HL-60 (cell line): ENCODE measurements around the gene TIE1.

Experiments used
- POLR2AphosphoS5 ChIP-seq: IDR thresholded peaks from 2 replicates; pipeline ENCODE4 v1.6.1; 2012; ENCODE audit warnings: low read depth
- TF ChIP-seq, protein P1 (sequence below): IDR thresholded peaks from one replicate; pipeline ENCODE4 v1.5.1; 2011; ENCODE audit warnings: low read length, control low read depth, inconsistent platforms; ENCODE audit not compliant: insufficient read depth
- TF ChIP-seq, protein P2 (sequence below): IDR thresholded peaks from 2 replicates; pipeline ENCODE4 v1.6.1; 2012; ENCODE audit warnings: low read depth; ENCODE audit not compliant: insufficient replicate concordance

DNA sequence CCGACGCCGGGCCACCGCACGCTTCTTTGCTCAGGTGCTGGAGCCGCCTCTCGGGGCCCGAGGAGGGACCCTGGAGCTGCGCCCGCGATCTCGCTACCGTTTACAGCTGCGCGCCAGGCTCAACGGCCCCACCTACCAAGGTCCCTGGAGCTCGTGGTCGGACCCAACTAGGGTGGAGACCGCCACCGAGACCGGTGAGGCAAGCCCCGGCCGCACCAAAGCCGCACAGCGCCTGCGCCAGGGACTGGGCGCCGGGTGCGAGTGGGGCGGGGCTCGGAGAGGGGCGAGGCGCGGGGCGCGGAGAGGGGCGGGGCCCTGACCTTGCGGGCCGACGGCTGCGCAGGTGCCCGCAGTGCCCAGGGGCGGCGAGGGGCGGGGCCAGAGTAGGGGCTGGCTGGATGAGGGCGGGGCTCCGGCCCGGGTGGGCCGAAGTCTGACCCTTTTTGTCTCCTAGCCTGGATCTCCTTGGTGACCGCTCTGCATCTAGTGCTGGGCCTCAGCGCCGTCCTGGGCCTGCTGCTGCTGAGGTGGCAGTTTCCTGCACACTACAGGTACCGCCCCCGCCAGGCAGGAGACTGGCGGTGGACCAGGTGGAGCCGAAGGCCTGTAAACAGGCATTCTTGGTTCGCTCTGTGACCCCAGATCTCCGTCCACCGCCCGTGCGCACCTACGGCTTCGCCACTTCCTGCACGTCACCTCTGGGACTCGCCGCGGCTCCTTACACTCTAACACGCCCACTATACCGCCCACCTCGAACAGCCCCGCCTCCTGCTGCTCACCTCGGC lies 48.2 kb downstream of the TIE1 start:
- TF ChIP-seq, protein P1, sequence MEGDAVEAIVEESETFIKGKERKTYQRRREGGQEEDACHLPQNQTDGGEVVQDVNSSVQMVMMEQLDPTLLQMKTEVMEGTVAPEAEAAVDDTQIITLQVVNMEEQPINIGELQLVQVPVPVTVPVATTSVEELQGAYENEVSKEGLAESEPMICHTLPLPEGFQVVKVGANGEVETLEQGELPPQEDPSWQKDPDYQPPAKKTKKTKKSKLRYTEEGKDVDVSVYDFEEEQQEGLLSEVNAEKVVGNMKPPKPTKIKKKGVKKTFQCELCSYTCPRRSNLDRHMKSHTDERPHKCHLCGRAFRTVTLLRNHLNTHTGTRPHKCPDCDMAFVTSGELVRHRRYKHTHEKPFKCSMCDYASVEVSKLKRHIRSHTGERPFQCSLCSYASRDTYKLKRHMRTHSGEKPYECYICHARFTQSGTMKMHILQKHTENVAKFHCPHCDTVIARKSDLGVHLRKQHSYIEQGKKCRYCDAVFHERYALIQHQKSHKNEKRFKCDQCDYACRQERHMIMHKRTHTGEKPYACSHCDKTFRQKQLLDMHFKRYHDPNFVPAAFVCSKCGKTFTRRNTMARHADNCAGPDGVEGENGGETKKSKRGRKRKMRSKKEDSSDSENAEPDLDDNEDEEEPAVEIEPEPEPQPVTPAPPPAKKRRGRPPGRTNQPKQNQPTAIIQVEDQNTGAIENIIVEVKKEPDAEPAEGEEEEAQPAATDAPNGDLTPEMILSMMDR: no peak
- TF ChIP-seq POLR2AphosphoS5: no peak
- TF ChIP-seq, protein P2, sequence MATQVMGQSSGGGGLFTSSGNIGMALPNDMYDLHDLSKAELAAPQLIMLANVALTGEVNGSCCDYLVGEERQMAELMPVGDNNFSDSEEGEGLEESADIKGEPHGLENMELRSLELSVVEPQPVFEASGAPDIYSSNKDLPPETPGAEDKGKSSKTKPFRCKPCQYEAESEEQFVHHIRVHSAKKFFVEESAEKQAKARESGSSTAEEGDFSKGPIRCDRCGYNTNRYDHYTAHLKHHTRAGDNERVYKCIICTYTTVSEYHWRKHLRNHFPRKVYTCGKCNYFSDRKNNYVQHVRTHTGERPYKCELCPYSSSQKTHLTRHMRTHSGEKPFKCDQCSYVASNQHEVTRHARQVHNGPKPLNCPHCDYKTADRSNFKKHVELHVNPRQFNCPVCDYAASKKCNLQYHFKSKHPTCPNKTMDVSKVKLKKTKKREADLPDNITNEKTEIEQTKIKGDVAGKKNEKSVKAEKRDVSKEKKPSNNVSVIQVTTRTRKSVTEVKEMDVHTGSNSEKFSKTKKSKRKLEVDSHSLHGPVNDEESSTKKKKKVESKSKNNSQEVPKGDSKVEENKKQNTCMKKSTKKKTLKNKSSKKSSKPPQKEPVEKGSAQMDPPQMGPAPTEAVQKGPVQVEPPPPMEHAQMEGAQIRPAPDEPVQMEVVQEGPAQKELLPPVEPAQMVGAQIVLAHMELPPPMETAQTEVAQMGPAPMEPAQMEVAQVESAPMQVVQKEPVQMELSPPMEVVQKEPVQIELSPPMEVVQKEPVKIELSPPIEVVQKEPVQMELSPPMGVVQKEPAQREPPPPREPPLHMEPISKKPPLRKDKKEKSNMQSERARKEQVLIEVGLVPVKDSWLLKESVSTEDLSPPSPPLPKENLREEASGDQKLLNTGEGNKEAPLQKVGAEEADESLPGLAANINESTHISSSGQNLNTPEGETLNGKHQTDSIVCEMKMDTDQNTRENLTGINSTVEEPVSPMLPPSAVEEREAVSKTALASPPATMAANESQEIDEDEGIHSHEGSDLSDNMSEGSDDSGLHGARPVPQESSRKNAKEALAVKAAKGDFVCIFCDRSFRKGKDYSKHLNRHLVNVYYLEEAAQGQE: no peak
